GM18517 (cell line): ENCODE results near the gene YJU2.
"Not testable (repeated sequence)": the region's sequence is repeated elsewhere in the genome, so short reads cannot be mapped to it uniquely, and the experiment has no call there.

Experiments
- ATAC-seq: cut with Tn5 transposase; IDR thresholded peaks from one replicate; pipeline ENCODE4 v1.9.1; 2021; ENCODE audit warnings: mild to moderate bottlenecking, moderate library complexity; ENCODE audit not compliant: unreplicated experiment

YJU2 gene

GRCh38 chr19:4246767-4247593 lies at the start of gene YJU2:
Gene YJU2, plus strand, starts transcription at chr19:4247080. Its CDS starts 67 bp downstream, at chr19:4247147.
- peak; percentile 85 for ATAC-seq

GRCh38 chr19:4197228-4197624 lies 49.7 kb upstream of the YJU2 start:
- ATAC-seq: no peak

GRCh38 chr19:4197625-4198466 lies 49.0 kb upstream of the YJU2 start:
- ATAC-seq: no peak

GRCh38 chr19:4198467-4199126 lies 48.3 kb upstream of the YJU2 start:
- no peak for ATAC-seq

GRCh38 chr19:4199699-4200293 lies 47.1 kb upstream of the YJU2 start:
- ATAC-seq: no peak

- ATAC-seq: no peak
These were observed 45.8 kb upstream of the YJU2 start for GRCh38 chr19:4200940-4201542.

- ATAC-seq: no peak
These were observed 45.1 kb upstream of the YJU2 start for GRCh38 chr19:4201798-4202197.

- ATAC-seq: no peak
These were observed 39.9 kb upstream of the YJU2 start for GRCh38 chr19:4206818-4207484.

- no peak for ATAC-seq
These were observed 38.3 kb upstream of the YJU2 start for GRCh38 chr19:4208385-4209094.

GRCh38 chr19:4210166-4210731 lies 36.6 kb upstream of the YJU2 start:
- no peak for ATAC-seq

GRCh38 chr19:4213116-4213515 lies 33.8 kb upstream of the YJU2 start:
- ATAC-seq: no peak

GRCh38 chr19:4215807-4216206 lies 31.1 kb upstream of the YJU2 start:
- ATAC-seq: no peak

- no peak for ATAC-seq
These were observed 30.0 kb upstream of the YJU2 start for GRCh38 chr19:4216846-4217245.

- no peak for ATAC-seq
These were observed 29.2 kb upstream of the YJU2 start for GRCh38 chr19:4217429-4218264.

- not testable (repeated sequence) for ATAC-seq
These were observed 28.4 kb upstream of the YJU2 start for GRCh38 chr19:4218523-4218922.

- no peak for ATAC-seq
These were observed 26.7 kb upstream of the YJU2 start for GRCh38 chr19:4220188-4220587.

- ATAC-seq: no peak
These were observed 22.4 kb upstream of the YJU2 start for GRCh38 chr19:4224470-4224869.

GRCh38 chr19:4225885-4226284 lies 21.0 kb upstream of the YJU2 start:
- no peak for ATAC-seq
